GM12878 (cell line): ENCODE measurements around the gene LTC4S. TPM values are rescaled to one million over a fixed set of nuclear protein-coding genes. Genes with fewer than 3 reads are reported as not detected.

Experiments
- ATAC-seq: fragments of 200-7000 bp; cut with Tn5 transposase; 3 replicates; pipeline ENCODE4 v1.9.1; 2020; ENCODE audit warnings: mild to moderate bottlenecking, moderate library complexity
- BruUV-seq: library from RNA; stranded (reverse); fragments of 400-500 nt; replicated peaks from 2 replicates; lab custom pipeline; 2021; lab: Mats Ljungman, UMichigan
- CTCF ChIA-PET: fragments of 300-600 bp; sonication (Branson Sonifier 250); formaldehyde crosslinking; extraction: SDS; loops from one replicate; lab custom pipeline; 2021; ENCODE audit warnings: inconsistent platforms; lab: Yijun Ruan, JAX
- POLR2A ChIA-PET: fragments of 350-600 bp; formaldehyde crosslinking; extraction: SDS; loops from one replicate; lab custom pipeline; 2021; ENCODE audit warnings: inconsistent platforms; lab: Charles Lee
- RAD21 ChIA-PET: fragments of 300-600 bp; sonication (Branson Sonifier 250); formaldehyde crosslinking; loops from one replicate; lab custom pipeline; 2023; ENCODE audit warnings: antibody characterized with exemption; ENCODE audit not compliant: unreplicated experiment; lab: Charles Lee
- SMC1A ChIA-PET: fragments of 300-600 bp; sonication (Branson Sonifier 250); formaldehyde crosslinking; loops from one replicate; lab custom pipeline; 2023; ENCODE audit not compliant: unreplicated experiment, uncharacterized antibody; lab: Charles Lee
- DNase-seq: peaks from one replicate; pipeline ENCODE4 v3.0.0-alpha.2; 2011; ENCODE audit warnings: low read depth, low spot score
- FAIRE-seq: peaks from 3 replicates; lab custom pipeline; 2011; peaks lifted over from hg19 to GRCh38; lab: Jason Lieb, UNC
- H2AFZ ChIP-seq: 2 replicates; pipeline ENCODE4 v1.6.0; 2011; ENCODE audit warnings: low read depth, low read length, control low read depth; ENCODE audit not compliant: control insufficient read depth
- H3K27ac ChIP-seq: 2 replicates; pipeline ENCODE4 v1.5.1; 2011; ENCODE audit warnings: control low read depth; ENCODE audit not compliant: control insufficient read depth, insufficient read depth
- H3K27me3 ChIP-seq, 2 experiments: replicated peaks in 1 of 2; 2 replicates each; pipeline versions ENCODE4 v1.6.0 to v1.6.1; 2011; ENCODE audit warnings: low read length in 1 of 2; ENCODE audit not compliant: control insufficient read depth in 2 of 2, insufficient read depth in 2 of 2
- H3K36me3 ChIP-seq, 2 experiments: 2 replicates each; pipeline ENCODE4 v1.5.1; 2011; ENCODE audit warnings: low read length in 1 of 2; ENCODE audit not compliant: control insufficient read depth in 2 of 2, insufficient read depth in 2 of 2
- H3K4me1 ChIP-seq: 2 replicates; pipeline ENCODE4 v1.6.1; 2011; ENCODE audit warnings: mild to moderate bottlenecking, low read length, moderate library complexity, mixed read lengths; ENCODE audit not compliant: control insufficient read depth, insufficient read depth
- H3K4me2 ChIP-seq: 2 replicates; pipeline ENCODE4 v1.6.0; 2011; ENCODE audit warnings: control low read depth; ENCODE audit not compliant: control insufficient read depth, insufficient read depth
- H3K4me3 ChIP-seq: fragments of 200-600 bp; sonication (generic); 2 replicates; pipeline ENCODE4 v1.5.1; 2016
- H3K79me2 ChIP-seq: 2 replicates; pipeline ENCODE4 v1.6.0; 2011; ENCODE audit warnings: low read length; ENCODE audit not compliant: control insufficient read depth, insufficient read depth
- H3K9ac ChIP-seq: 2 replicates; pipeline ENCODE4 v1.8.0; 2011; ENCODE audit warnings: low read length, control low read depth, mixed read lengths; ENCODE audit not compliant: control insufficient read depth, insufficient read depth
- H3K9me3 ChIP-seq: replicated peaks from 3 replicates; pipeline ENCODE4 v1.5.1; 2011; ENCODE audit warnings: mild to moderate bottlenecking, low read length; ENCODE audit not compliant: control insufficient read depth, insufficient read depth
- H4K20me1 ChIP-seq: 2 replicates; pipeline ENCODE4 v1.6.0; 2011; ENCODE audit not compliant: control insufficient read depth, insufficient read depth
- PBX3 ChIP-seq: IDR thresholded peaks from 2 replicates; pipeline ENCODE4 v1.6.1; 2011; ENCODE audit warnings: mild to moderate bottlenecking, low read depth, low read length, moderate library complexity; ENCODE audit not compliant: insufficient replicate concordance
- POLR2A ChIP-seq: IDR thresholded peaks from 2 replicates; pipeline ENCODE4 v1.6.1; 2011; ENCODE audit warnings: low read depth, mild to moderate bottlenecking, low read length
- POLR2AphosphoS5 ChIP-seq: IDR thresholded peaks from 2 replicates; pipeline ENCODE4 v1.6.1; 2011; ENCODE audit warnings: mild to moderate bottlenecking, low read length, inconsistent platforms
- TCF7 ChIP-seq: IDR thresholded peaks from 2 replicates; pipeline ENCODE4 v1.6.1; 2014; ENCODE audit warnings: antibody characterized with exemption, borderline replicate concordance
- WGBS: methylation state at CpG from one replicate; pipeline ENCODE4 v1.1.6; 2016; ENCODE audit warnings: low lambda C conversion rate; ENCODE audit not compliant: insufficient replicate concordance, insufficient coverage; ENCODE audit errors: missing lambda C conversion rate; 5-methylcytosine and 5-hydroxymethylcytosine counted together
- in situ Hi-C: fragments of 300-500 bp; cut with MboI; formaldehyde crosslinking; loops from 9 replicates; pipeline ENCODE4 v1.14.3; 2018; ENCODE audit warnings: mixed read lengths
- intact Hi-C: fragments of 100-400 bp; cut with micrococcal nuclease; formaldehyde crosslinking; loops from one replicate; pipeline ENCODE4 v1.14.2; 2022; ENCODE audit not compliant: unreplicated experiment
- polyA plus RNA-seq, 11 experiments: library from polyadenylated mRNA; depleted of rRNA in 4 of 11; unstranded in 6 of 11; stranded (reverse) in 5 of 11; fragments of >200 nt; fragmentation: Nextera tagmentation in 4 of 11; fragmentation: Illumina TruSeq in 1 of 11; extraction: Ambion mirVana in 4 of 11; extraction: Trizol in 1 of 11; gene quantifications; 1 replicate in 1 of 11; 2 replicates in 10 of 11; pipeline versions ENCODE4 v1.2.1 to v1.2.3, GENCODE V29; 2011 to 2016; ENCODE audit warnings: inconsistent platforms in 2 of 11, missing spikeins in 2 of 11, low read depth in 1 of 11
- total RNA-seq, 4 experiments: library from RNA; depleted of rRNA in 3 of 4; stranded (reverse); fragments of >200 nt in 3 of 4; fragmentation: Illumina TruSeq in 1 of 4; extraction: Trizol in 1 of 4; gene quantifications; 2 replicates each; pipeline versions ENCODE4 v1.2.1 to v1.2.3, GENCODE V29; 2013 to 2021

The LTC4S gene
- total and polyA plus RNA-seq, 10 of the 15 experiments (the other 5 are each of a cell fraction or from before 2014, with no cell fraction given), result 0.78 to 3.6 (median 1.8) TPM; not detected in 5

- SMC1A ChIA-PET, result no interaction called here
- WGBS, result 95% methylated on average over 3 of the region's 3 CpGs
- intact Hi-C loops (no loop called here), in situ Hi-C loops (no loop called here)
- no peaks in the 10 kb centered on the region for H3K4me1 ChIP-seq
- FAIRE-seq, result no peak
- no peak overlapping the region for H3K9ac ChIP-seq
- peaks cover 6% of the 10 kb centered on the region for H4K20me1 ChIP-seq
- POLR2A ChIA-PET, result interaction anchor here (1.3 kb wide), 1 partner anchor 17 kb away, joined by 3 read pairs; no protein-coding TSS in a partner anchor
- peak; percentile 43; the same call in 1 of the 2 replicates for TF ChIP-seq POLR2AphosphoS5
- no peak for TF ChIP-seq TCF7
- peak; percentile 38; the same call in 1 of the 2 replicates for TF ChIP-seq POLR2A
- TF ChIP-seq PBX3, result no peak
- no peaks in the 10 kb centered on the region for H3K9me3 ChIP-seq
- DNase-seq, result no peak
- no peak overlapping the region for H3K27ac ChIP-seq
- peaks cover 2% of the 10 kb centered on the region; the same call in 1 of the 2 replicates for H3K79me2 ChIP-seq
- TSS peak; percentile 26 for BruUV-seq
- RAD21 ChIA-PET, result no interaction called here
- no peak overlapping the region for H3K4me2 ChIP-seq
- no peaks in the 10 kb centered on the region for H3K27me3 ChIP-seq
- H3K36me3 ChIP-seq, result peaks cover 30 to 47% of the 10 kb centered on the region in 2 experiments
- H3K4me3 ChIP-seq, result no peak overlapping the region
- CTCF ChIA-PET, result interaction anchor here (0.6 to 1.1 kb wide), 2 partner anchors 146 to 348 kb away, joined by 3 read pairs; no protein-coding TSS in a partner anchor
- H2AFZ ChIP-seq, result no peak overlapping the region
- ATAC-seq, result no peak
Observed at GRCh38 chr5:179828756-179829421, 35.1 kb downstream of the LTC4S start.
